ENCODE data around the gene TMA7.
A peak's percentile ranks its signal among the peaks of the same experiment; 100 is the strongest.

DNA sequence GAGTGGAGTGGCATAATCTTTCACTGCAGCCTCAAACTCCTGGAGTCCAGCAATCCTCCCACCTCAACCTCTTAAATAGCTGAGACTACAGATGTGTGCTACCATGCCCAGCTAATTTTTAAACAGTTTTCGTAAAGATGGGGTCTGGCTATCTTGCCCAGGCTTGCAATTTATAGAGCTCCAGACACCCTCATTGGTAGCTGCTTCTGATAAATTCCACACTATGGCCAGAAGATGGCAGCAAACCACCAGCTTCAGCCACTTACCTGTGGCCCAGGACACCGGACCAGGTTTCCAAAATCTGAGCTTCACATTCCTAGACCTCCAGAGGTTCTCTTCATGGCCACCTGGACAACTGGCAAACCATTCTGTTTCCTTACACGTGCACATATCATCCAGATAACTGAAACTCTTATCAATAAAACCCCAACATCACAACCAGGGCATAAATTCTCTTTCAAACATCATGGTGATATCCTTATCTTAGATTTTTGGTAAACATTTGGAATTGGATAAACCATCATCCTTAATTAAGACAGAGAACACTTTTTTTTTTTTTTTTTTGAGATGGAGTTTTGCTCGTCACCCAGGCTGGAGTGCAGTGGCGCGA, 39.1 kb upstream of the TMA7 start:
- TF ChIP-seq, protein P1, sequence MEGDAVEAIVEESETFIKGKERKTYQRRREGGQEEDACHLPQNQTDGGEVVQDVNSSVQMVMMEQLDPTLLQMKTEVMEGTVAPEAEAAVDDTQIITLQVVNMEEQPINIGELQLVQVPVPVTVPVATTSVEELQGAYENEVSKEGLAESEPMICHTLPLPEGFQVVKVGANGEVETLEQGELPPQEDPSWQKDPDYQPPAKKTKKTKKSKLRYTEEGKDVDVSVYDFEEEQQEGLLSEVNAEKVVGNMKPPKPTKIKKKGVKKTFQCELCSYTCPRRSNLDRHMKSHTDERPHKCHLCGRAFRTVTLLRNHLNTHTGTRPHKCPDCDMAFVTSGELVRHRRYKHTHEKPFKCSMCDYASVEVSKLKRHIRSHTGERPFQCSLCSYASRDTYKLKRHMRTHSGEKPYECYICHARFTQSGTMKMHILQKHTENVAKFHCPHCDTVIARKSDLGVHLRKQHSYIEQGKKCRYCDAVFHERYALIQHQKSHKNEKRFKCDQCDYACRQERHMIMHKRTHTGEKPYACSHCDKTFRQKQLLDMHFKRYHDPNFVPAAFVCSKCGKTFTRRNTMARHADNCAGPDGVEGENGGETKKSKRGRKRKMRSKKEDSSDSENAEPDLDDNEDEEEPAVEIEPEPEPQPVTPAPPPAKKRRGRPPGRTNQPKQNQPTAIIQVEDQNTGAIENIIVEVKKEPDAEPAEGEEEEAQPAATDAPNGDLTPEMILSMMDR (conservative IDR thresholded peaks at IDR 0.05; ENCODE audit: low read length): peak; percentile 85
- no peak for TF ChIP-seq EZH2phosphoT487 (IDR thresholded peaks at IDR 0.05; ENCODE audit: borderline replicate concordance)
